HG02970 (cell line): ENCODE data around the gene ITPR2.

Experiments used
- ATAC-seq: cut with Tn5 transposase; IDR thresholded peaks from one replicate; pipeline ENCODE4 v1.9.1; 2021; ENCODE audit warnings: mild to moderate bottlenecking, moderate library complexity, moderate number of reproducible peaks; ENCODE audit not compliant: unreplicated experiment, low FRiP score

Gene ITPR2

DNA sequence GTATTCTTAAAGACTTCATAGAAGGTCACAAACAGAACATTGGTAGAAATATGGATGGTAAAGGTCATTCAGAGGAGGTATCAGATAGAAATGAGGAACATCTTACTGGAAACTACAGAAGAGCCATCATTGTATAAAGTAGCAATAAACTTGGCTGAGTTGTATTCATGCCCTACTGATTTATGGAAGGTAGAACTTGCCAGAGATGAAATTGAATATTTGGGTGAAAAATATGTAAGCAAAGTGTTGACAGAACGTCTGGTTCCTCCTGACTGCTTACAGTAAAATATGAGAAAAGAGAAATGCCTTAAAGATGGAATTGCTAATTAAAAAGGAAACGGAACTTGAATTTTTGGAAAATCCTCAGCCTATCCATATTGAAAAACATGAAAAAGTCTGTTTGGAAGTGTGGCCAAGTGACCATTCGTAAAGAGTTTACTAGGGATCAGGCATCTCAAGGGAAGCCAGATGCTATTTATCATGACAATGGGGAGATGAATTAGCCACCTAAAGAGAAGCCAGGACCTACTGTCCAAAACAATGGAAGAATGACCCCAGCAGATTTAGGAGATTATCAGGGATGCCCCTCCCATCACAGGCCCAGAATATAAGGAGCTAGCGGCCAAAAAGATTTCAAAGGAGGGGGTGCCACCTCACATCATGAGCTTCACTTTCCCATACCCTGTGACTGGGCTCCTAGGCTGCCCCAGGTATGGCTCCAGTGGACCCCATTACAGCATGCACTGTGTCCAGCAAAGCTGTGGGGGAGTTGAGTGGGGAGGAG is 189.3 kb downstream of the ITPR2 start:
- no peak for ATAC-seq

DNA sequence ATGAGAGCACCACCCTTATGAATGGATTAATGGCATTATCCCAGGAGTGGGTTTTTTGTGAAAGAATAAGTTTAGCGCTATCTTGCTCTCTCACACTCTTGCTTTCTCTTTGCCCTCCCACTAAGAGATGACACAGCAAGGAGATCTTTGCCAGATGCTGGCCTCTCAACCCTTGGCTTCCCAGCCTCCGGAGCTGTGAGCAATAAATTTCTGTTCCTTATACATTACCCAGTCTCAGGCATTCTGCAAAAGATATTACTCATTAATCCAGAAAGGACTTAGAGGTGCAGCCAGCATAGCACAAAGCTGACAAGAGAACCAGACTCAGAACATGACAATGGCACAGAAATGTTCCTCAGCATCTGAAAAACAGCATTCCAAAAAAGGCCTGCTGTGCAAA is 190.6 kb downstream of the ITPR2 start:
- no peak for ATAC-seq

- no peak for ATAC-seq
These were observed 196.2 kb downstream of the ITPR2 start for GRCh38 chr12:26636710-26637328.

GRCh38 chr12:26633591-26634210 is 199.3 kb downstream of the ITPR2 start:
- ATAC-seq = no peak

- no peak for ATAC-seq
These were observed 200.2 kb downstream of the ITPR2 start for GRCh38 chr12:26632756-26633155.

- no peak for ATAC-seq
These were observed 201.1 kb downstream of the ITPR2 start for GRCh38 chr12:26631846-26632245.

DNA sequence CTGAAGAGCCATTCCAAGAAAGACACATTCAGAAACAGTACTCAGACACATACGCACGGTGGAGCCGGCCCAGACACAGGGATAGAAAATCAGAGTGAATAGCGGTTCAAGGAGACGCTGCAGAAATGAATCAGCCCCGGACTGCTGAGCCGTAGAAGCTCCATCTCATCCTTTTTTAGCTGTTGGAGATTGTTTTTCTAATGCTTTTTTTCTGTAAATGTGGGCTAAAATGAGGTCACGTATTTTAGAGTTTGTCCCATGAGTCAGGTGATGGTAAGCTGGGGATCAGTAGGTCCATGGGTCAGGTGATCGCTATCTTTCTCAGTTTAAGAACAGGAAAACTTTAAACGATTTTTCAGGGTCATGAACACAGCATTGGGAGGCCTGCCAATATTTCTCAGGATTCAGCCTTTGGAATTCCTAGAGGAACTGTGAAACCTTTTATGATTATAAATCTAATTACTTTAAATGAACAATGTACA is 202.4 kb downstream of the ITPR2 start:
- no peak for ATAC-seq

DNA sequence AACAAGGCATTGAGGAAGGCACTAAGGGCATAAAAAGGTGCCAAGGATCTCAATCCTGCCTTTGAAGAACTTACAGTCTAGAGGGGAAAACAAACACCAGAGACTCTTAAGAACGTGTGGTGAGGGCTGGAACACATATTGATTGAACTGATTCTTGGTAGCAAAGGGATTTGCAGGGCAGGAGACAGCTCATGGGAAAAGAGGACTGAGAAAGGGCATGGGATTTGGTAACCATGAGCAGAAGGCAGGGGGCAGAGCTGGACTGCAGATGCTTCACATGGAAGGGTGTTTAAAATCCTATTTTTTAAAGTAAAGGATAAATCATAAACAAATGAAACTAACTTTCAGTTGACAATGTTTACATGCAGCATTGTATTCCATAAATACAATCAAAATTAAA is 203.1 kb downstream of the ITPR2 start:
- no peak for ATAC-seq

GRCh38 chr12:26628234-26628633 is 204.8 kb downstream of the ITPR2 start:
- ATAC-seq = no peak

GRCh38 chr12:26627335-26627734 is 205.7 kb downstream of the ITPR2 start:
- no peak for ATAC-seq

DNA sequence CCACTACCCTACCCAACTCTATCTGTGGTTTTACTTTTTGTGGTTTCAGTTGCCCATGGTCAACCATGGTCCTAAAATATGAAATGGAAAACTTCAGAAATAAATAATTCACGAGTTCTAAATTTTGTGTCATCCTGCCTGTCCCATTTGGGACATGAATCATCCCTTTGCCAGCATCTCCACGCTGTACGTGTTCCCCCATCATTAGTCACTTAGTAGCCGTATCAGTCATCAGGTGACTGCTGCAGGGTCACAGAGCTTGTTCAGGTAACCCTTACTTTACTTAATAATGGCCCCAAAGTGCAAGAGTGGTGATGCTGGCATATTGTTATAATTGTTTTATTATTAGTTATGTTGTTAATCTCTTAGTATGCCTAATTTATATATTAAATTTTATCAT is 209.9 kb downstream of the ITPR2 start:
- no peak for ATAC-seq

DNA sequence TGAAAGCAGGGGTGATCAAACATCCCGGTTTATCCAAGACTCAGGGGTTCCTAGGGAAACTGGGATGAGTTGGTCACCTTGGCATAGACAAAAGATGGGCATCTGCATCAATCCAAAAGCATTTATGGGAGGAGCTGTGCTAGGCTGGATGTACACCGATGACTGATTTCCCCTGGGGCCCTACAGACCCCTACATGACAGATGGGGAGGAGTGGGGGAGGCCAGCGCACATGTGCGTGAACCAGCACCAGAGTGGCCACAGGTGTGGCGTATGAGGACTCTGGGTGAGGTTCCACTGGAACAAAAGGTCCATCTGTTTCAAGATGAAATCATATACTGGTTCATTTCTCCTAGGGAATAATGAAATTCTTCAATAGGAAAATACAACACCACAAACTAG is 210.4 kb downstream of the ITPR2 start:
- ATAC-seq = no peak

DNA sequence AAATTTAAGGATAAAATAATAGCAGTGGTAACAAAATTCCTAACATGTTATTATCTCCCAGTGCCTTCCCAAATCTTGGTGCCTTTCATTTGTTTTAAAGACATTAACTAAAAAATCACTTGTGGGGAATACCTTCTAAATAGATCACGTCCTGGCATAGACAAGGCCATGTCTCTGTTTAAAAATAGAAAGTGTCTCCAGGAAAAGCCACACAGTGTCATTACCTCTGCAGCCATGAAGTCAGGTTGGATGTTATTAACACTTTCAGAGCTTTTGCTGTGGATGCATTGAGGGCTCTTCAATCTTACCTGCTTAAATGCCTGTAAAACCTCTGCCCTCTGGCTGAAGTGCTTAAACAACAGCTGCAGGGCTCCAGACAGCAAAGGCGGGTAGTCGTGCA is 211.1 kb downstream of the ITPR2 start:
- ATAC-seq = no peak

GRCh38 chr12:26620907-26621306 is 212.1 kb downstream of the ITPR2 start:
- no peak for ATAC-seq

- ATAC-seq = no peak
These were observed 215.5 kb downstream of the ITPR2 start for GRCh38 chr12:26617513-26617912.

- no peak for ATAC-seq
These were observed 218.9 kb downstream of the ITPR2 start for GRCh38 chr12:26614011-26614616.

- ATAC-seq = no peak
These were observed 220.8 kb downstream of the ITPR2 start for GRCh38 chr12:26612203-26612602.

- ATAC-seq = no peak
These were observed 221.4 kb downstream of the ITPR2 start for GRCh38 chr12:26611598-26611997.

DNA sequence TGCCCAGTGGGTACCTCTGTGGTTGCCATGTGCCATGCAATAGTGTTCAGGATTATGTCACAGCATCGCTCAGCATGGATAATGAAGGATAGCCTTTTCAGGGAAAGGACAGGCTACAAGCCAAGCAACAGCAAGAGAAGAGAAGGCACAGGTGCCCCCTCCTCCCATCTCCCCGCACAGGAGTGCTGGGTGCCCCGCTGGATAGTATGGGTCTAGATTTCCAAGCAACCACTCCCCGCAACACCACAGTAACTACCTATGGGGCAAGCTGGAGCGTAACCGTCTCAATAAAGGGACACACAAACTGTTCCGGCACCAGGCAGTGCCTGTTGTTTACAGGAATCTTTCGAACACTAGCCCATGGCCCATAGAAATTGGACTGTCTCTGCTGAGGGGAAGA is 222.2 kb downstream of the ITPR2 start:
- no peak for ATAC-seq

DNA sequence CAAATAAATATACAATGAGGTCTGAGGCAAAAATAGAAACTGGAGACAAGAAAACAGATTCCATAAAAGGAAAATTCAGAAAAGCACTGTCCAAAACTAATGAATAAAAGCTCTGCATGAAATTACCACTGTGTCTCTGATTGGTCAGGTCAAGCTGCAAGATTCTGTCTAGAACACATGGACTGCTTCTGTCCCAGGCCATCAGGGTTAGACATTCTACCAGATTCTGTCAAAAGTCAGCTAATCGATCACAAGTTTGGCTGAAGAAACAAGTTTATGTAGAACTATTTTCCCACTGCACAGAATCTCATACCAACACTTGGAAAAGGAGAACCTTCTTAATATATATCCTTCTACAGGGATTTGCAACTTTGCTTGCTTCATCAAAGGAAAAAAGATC is 223.0 kb downstream of the ITPR2 start:
- no peak for ATAC-seq

GRCh38 chr12:26608706-26609105 is 224.3 kb downstream of the ITPR2 start:
- no peak for ATAC-seq
